ENCODE data around the gene ASGR1. TPM values are rescaled to one million over a fixed set of nuclear protein-coding genes. Genes with fewer than 3 reads are reported as not detected.

ASGR1 gene
- total RNA-seq, 3 donors from 2014 or later = 1.0 to 1.4 (median 1.3) TPM

DNA sequence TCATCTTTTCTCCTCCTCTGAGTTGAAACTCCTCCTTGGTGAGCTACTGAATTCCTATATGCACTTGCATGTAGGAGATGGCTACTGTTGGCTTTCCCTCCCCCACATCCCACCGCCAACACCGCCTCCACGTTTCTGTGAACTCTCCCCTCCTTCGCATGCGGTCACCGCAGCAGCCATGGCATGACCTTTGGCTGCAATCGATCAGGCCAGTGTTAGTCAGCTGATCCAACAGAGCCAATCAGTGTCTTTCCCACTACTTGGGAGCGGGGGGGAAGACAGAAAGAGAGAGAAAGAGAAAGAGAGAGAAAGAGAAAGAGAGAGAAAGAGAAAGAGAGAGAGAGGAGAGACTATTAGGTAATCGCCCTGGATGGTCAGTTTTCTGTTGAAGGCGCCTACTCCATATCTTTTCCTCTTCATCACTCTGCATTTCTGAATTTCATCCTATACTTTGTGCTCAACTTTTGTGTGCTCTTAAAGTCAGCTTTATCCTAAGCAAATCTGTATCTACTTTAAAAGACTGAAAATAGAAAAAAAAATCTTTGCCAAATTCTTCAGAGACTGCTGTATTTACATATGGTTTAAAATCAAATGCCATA is 22.7 kb downstream of the ASGR1 start:
- H3K4me3 ChIP-seq = no peak overlapping the region
- no peaks in the 10 kb centered on the region for H3K9me3 ChIP-seq
- H3K27me3 ChIP-seq = no peaks in the 10 kb centered on the region
- intact Hi-C loops (cut with DNase I; ENCODE audit: low total_unique reads) = no loop called here
- no peaks in the 10 kb centered on the region for H3K36me3 ChIP-seq
- TF ChIP-seq POLR2AphosphoS5 (IDR thresholded peaks at IDR 0.05) (no peak), CTCF (IDR thresholded peaks at IDR 0.05) (no peak), POLR2A (IDR thresholded peaks at IDR 0.05) (no peak)
- H3K4me1 ChIP-seq = no peaks in the 10 kb centered on the region
- H3K27ac ChIP-seq = no peak overlapping the region
- DNase-seq (ENCODE audit: low spot score in 2 of 2) = no peak

GRCh38 chr17:7147772-7148171 is 31.4 kb downstream of the ASGR1 start:
- no peak for TF ChIP-seq CTCF (IDR thresholded peaks at IDR 0.05)
- TF ChIP-seq POLR2A (IDR thresholded peaks at IDR 0.05) = no peak
- no peak for TF ChIP-seq POLR2AphosphoS5 (IDR thresholded peaks at IDR 0.05)
- DNase-seq (ENCODE audit: low spot score in 2 of 2) = no peak
- no peaks in the 10 kb centered on the region for H3K4me1 ChIP-seq
- H3K27ac ChIP-seq = no peak overlapping the region
- H3K36me3 ChIP-seq = no peaks in the 10 kb centered on the region
- no peak overlapping the region for H3K4me3 ChIP-seq
- intact Hi-C loops (cut with DNase I; ENCODE audit: low total_unique reads) = no loop called here
- H3K9me3 ChIP-seq = no peaks in the 10 kb centered on the region
- H3K27me3 ChIP-seq = no peaks in the 10 kb centered on the region

DNA sequence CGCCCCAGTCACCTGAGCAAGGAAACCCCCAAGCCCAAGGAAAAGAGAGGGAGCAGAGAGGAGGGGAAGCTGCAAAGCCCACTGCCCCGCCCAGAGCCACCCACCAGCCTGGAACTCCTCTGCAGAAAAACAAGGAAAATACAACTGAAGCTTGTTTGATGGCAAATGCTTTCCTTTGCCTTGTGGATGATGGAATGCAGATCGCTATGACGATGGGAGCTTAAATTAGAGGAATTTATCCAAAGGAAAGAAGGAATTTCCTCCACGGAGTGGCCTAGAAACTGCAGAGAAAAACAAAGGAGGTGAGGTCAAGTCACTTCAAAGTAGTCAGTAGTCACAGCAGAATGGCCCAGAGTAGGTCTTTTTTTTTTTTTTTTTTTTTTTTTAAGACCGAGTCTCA is 33.1 kb downstream of the ASGR1 start:
- Histone ChIP-seq H3K9me3 (no peaks in the 10 kb centered on the region), H3K36me3 (no peaks in the 10 kb centered on the region), H3K4me1 (no peaks in the 10 kb centered on the region), H3K4me3 (no peak overlapping the region), H3K27me3 (no peaks in the 10 kb centered on the region), H3K27ac (no peak overlapping the region)
- TF ChIP-seq POLR2A (IDR thresholded peaks at IDR 0.05) (no peak), POLR2AphosphoS5 (IDR thresholded peaks at IDR 0.05) (no peak), CTCF (IDR thresholded peaks at IDR 0.05) (no peak)
- intact Hi-C loops (cut with DNase I; ENCODE audit: low total_unique reads) = no loop called here
- DNase-seq (ENCODE audit: low spot score in 2 of 2) = no peak

DNA sequence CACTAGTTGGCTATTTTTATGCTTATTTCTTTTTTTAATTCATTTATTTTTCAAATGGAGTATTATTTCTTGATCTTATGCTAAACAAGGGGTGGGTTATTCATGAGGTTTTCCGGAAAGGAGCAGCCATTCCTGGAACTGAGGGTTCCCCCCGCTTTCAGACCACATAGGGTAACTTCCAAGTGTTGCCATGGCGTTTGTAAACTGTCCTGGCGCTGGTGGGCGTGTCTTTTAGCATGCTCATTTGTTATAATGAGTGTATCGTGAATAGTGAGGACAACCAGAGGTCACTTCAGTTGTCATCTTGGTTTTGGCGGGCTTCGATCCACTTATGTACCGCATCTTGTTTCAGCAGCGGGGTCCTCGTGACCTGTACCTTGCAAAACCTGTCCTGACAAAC is 35.0 kb downstream of the ASGR1 start:
- intact Hi-C loops (cut with DNase I; ENCODE audit: low total_unique reads) = no loop called here
- Histone ChIP-seq H3K36me3 (no peaks in the 10 kb centered on the region), H3K4me1 (no peaks in the 10 kb centered on the region), H3K27me3 (no peaks in the 10 kb centered on the region), H3K27ac (no peak overlapping the region), H3K4me3 (no peak overlapping the region), H3K9me3 (no peaks in the 10 kb centered on the region)
- DNase-seq (ENCODE audit: low spot score in 2 of 2) = no peak
- TF ChIP-seq CTCF (IDR thresholded peaks at IDR 0.05) (no peak), POLR2A (IDR thresholded peaks at IDR 0.05) (no peak), POLR2AphosphoS5 (IDR thresholded peaks at IDR 0.05) (no peak)

- intact Hi-C loops (cut with DNase I; ENCODE audit: low total_unique reads) = no loop called here
- TF ChIP-seq POLR2AphosphoS5 (IDR thresholded peaks at IDR 0.05) (no peak), POLR2A (IDR thresholded peaks at IDR 0.05) (no peak), CTCF (IDR thresholded peaks at IDR 0.05) (no peak)
- no peak for DNase-seq (ENCODE audit: low spot score in 2 of 2)
- no peaks in the 10 kb centered on the region for H3K36me3 ChIP-seq
- no peaks in the 10 kb centered on the region for H3K27me3 ChIP-seq
- H3K9me3 ChIP-seq = no peaks in the 10 kb centered on the region
- H3K27ac ChIP-seq = no peak overlapping the region
- no peaks in the 10 kb centered on the region for H3K4me1 ChIP-seq
- H3K4me3 ChIP-seq = no peak overlapping the region
These were observed 37.3 kb downstream of the ASGR1 start for GRCh38 chr17:7141824-7142223.

All from breast epithelium (tissue), 4 donors.